WTC11 (cell line): ENCODE data around the gene TERT. TPM values are rescaled to one million over a fixed set of nuclear protein-coding genes. Genes with fewer than 3 reads are reported as not detected.

ENCODE experiments used
- ATAC-seq: fragments of 200-7000 bp; cut with Tn5 transposase; 2 replicates; pipeline ENCODE4 v1.10.0; 2021; ENCODE audit warnings: mild to moderate bottlenecking, moderate library complexity
- CTCF ChIA-PET: fragments of 300-600 bp; sonication (Branson Sonifier 250); formaldehyde crosslinking; loops from one replicate; lab custom pipeline; 2021; ENCODE audit warnings: antibody characterized with exemption; lab: Charles Lee
- POLR2A ChIA-PET: fragments of 350-600 bp; sonication (Branson Sonifier 250); formaldehyde crosslinking; loops from one replicate; lab custom pipeline; 2021; ENCODE audit warnings: antibody characterized with exemption; lab: Charles Lee
- DNase-seq: peaks from one replicate; pipeline ENCODE4 v3.0.0; 2021; ENCODE audit warnings: low spot score
- H3K27ac Mint-ChIP-seq: 2 replicates; pipeline ENCODE4 v1.8.0; 2021; ENCODE audit warnings: mixed read lengths
- H3K27me3 Mint-ChIP-seq: 2 replicates; pipeline ENCODE4 v1.8.0; 2021; ENCODE audit warnings: low read depth, mild to moderate bottlenecking, moderate library complexity, mixed read lengths
- H3K36me3 Mint-ChIP-seq: 2 replicates; pipeline ENCODE4 v1.8.0; 2021; ENCODE audit warnings: mixed read lengths
- H3K4me1 Mint-ChIP-seq: 2 replicates; pipeline ENCODE4 v1.8.0; 2022; ENCODE audit warnings: mixed read lengths
- H3K4me3 Mint-ChIP-seq: 2 replicates; pipeline ENCODE4 v1.8.0; 2021; ENCODE audit warnings: mild to moderate bottlenecking, moderate library complexity, mixed read lengths
- H3K9me3 Mint-ChIP-seq: 2 replicates; pipeline ENCODE4 v1.8.0; 2021; ENCODE audit warnings: mixed read lengths
- ETV6 ChIP-seq: sonication (generic); formaldehyde crosslinking; IDR thresholded peaks from 2 replicates; pipeline ENCODE4 v1.8.1; 2022; ENCODE audit warnings: mild to moderate bottlenecking, missing genetic modification reagents
- FOXJ3 ChIP-seq: sonication (generic); formaldehyde crosslinking; IDR thresholded peaks from 2 replicates; pipeline ENCODE4 v1.9.0; 2021; ENCODE audit warnings: missing genetic modification reagents, mild to moderate bottlenecking, borderline replicate concordance
- GTF2I ChIP-seq: fragments of 250-450 bp; sonication (Bioruptor Pico); conservative IDR thresholded peaks from 2 replicates; pipeline ENCODE4 v1.4.0; 2021; ENCODE audit warnings: mild to moderate bottlenecking
- IRF2 ChIP-seq: sonication (generic); formaldehyde crosslinking; IDR thresholded peaks from 2 replicates; pipeline ENCODE4 v1.8.0; 2022; ENCODE audit warnings: low read depth, missing genetic modification reagents, borderline replicate concordance
- JAZF1 ChIP-seq: fragments of 250-450 bp; sonication (Bioruptor Pico); IDR thresholded peaks from 2 replicates; pipeline ENCODE4 v1.9.0; 2021; ENCODE audit warnings: moderate library complexity, mild to moderate bottlenecking, inconsistent platforms
- NFATC4 ChIP-seq: fragments of 250-450 bp; sonication (Bioruptor Pico); IDR thresholded peaks from 2 replicates; pipeline ENCODE4 v1.9.0; 2021; ENCODE audit warnings: mild to moderate bottlenecking
- NFYB ChIP-seq: sonication (generic); formaldehyde crosslinking; conservative IDR thresholded peaks from 2 replicates; pipeline ENCODE4 v1.8.0; 2022; ENCODE audit warnings: low read depth, missing genetic modification reagents
- NR1H2 ChIP-seq: sonication (generic); formaldehyde crosslinking; IDR thresholded peaks from 2 replicates; pipeline ENCODE4 v1.9.0; 2021; ENCODE audit warnings: mild to moderate bottlenecking, moderate library complexity, missing genetic modification reagents
- PRDM15 ChIP-seq: sonication (generic); formaldehyde crosslinking; IDR thresholded peaks from 2 replicates; pipeline ENCODE4 v1.8.0; 2022; ENCODE audit warnings: missing genetic modification reagents
- RORB ChIP-seq: fragments of 250-450 bp; sonication (Bioruptor Pico); IDR thresholded peaks from 2 replicates; pipeline ENCODE4 v1.9.0; 2021; ENCODE audit warnings: mild to moderate bottlenecking
- TEAD4 ChIP-seq: sonication (generic); formaldehyde crosslinking; IDR thresholded peaks from 2 replicates; pipeline ENCODE4 v1.8.0; 2022; ENCODE audit warnings: mild to moderate bottlenecking, missing genetic modification reagents
- USF1 ChIP-seq: sonication (generic); formaldehyde crosslinking; IDR thresholded peaks from 2 replicates; pipeline ENCODE4 v1.8.0; 2022; ENCODE audit warnings: mild to moderate bottlenecking, missing genetic modification reagents
- ZBTB43 ChIP-seq: sonication (generic); formaldehyde crosslinking; IDR thresholded peaks from 2 replicates; pipeline ENCODE4 v1.8.1; 2023; ENCODE audit warnings: mild to moderate bottlenecking, missing genetic modification reagents
- ZMAT4 ChIP-seq: fragments of 250-450 bp; sonication (Bioruptor Pico); IDR thresholded peaks from 2 replicates; pipeline ENCODE4 v1.9.0; 2021; ENCODE audit warnings: mild to moderate bottlenecking
- ZNF396 ChIP-seq: fragments of 250-450 bp; sonication (Bioruptor Pico); IDR thresholded peaks from 2 replicates; pipeline ENCODE4 v1.8.0; 2021; ENCODE audit warnings: mild to moderate bottlenecking, moderate library complexity, borderline replicate concordance
- total RNA-seq: library from RNA; stranded (reverse); gene quantifications from 3 replicates; pipeline ENCODE4 v1.2.3, GENCODE V29; 2021
- TF ChIP-seq, protein P1 (sequence below): sonication (generic); formaldehyde crosslinking; IDR thresholded peaks from 2 replicates; pipeline ENCODE4 v1.8.1; 2022; ENCODE audit warnings: missing genetic modification reagents, borderline replicate concordance
- TF ChIP-seq, protein P2 (sequence below): sonication (generic); formaldehyde crosslinking; conservative IDR thresholded peaks from 2 replicates; pipeline ENCODE4 v1.8.1; 2023; ENCODE audit warnings: mild to moderate bottlenecking, low read depth, missing genetic modification reagents, moderate library complexity
- TF ChIP-seq, protein P3 (sequence below): fragments of 200-600 bp; IDR thresholded peaks from 2 replicates; pipeline ENCODE4 v1.8.0; 2022; ENCODE audit warnings: antibody characterized with exemption
- TF ChIP-seq, protein P4 (sequence below): sonication (generic); formaldehyde crosslinking; IDR thresholded peaks from 2 replicates; pipeline ENCODE4 v1.8.1; 2023; ENCODE audit warnings: mild to moderate bottlenecking, missing genetic modification reagents, borderline replicate concordance
- TF ChIP-seq, protein P5 (sequence below): sonication (generic); formaldehyde crosslinking; IDR thresholded peaks from 2 replicates; pipeline ENCODE4 v1.8.1; 2023; ENCODE audit warnings: mild to moderate bottlenecking, missing genetic modification reagents, moderate library complexity

Gene TERT
- total RNA-seq, 1 experiment from 2014 or later, result 42.9 TPM

GRCh38 chr5:1277781-1278180 lies 17.1 kb downstream of the TERT start (continued):
- TF ChIP-seq ZMAT4 (CRISPR knock-in tag), result no peak
- TF ChIP-seq, protein P1, sequence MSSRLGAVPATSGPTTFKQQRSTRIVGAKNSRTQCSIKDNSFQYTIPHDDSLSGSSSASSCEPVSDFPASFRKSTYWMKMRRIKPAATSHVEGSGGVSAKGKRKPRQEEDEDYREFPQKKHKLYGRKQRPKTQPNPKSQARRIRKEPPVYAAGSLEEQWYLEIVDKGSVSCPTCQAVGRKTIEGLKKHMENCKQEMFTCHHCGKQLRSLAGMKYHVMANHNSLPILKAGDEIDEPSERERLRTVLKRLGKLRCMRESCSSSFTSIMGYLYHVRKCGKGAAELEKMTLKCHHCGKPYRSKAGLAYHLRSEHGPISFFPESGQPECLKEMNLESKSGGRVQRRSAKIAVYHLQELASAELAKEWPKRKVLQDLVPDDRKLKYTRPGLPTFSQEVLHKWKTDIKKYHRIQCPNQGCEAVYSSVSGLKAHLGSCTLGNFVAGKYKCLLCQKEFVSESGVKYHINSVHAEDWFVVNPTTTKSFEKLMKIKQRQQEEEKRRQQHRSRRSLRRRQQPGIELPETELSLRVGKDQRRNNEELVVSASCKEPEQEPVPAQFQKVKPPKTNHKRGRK (CRISPR knock-in tag), result no peak
- TF ChIP-seq RORB, result no peak
- TF ChIP-seq NR1H2 (CRISPR knock-in tag), result no peak
- no peak for TF ChIP-seq USF1 (CRISPR knock-in tag)
- TF ChIP-seq TEAD4 (CRISPR knock-in tag), result no peak
- no peak for TF ChIP-seq NFATC4 (CRISPR knock-in tag)
- TF ChIP-seq JAZF1 (CRISPR knock-in tag), result no peak
- TF ChIP-seq ZNF396 (CRISPR knock-in tag), result no peak
- TF ChIP-seq NFYB (CRISPR knock-in tag), result no peak
- TF ChIP-seq PRDM15 (CRISPR knock-in tag), result no peak

- H3K36me3 Mint-ChIP-seq, result peaks cover 25% of the 10 kb centered on the region
- no peaks in the 10 kb centered on the region for H3K27me3 Mint-ChIP-seq
- no peak for ATAC-seq
- DNase-seq, result no peak
- H3K27ac Mint-ChIP-seq, result no peak overlapping the region
- ChIA-PET POLR2A (no interaction called here), CTCF (no interaction called here)
- H3K9me3 Mint-ChIP-seq, result no peaks in the 10 kb centered on the region
- no peak overlapping the region for H3K4me3 Mint-ChIP-seq
- H3K4me1 Mint-ChIP-seq, result no peaks in the 10 kb centered on the region
- TF ChIP-seq FOXJ3 (no peak), IRF2 (CRISPR knock-in tag) (no peak), ETV6 (CRISPR knock-in tag) (no peak), GTF2I (CRISPR knock-in tag) (no peak), ZBTB43 (CRISPR knock-in tag) (no peak)
- TF ChIP-seq, protein P2, sequence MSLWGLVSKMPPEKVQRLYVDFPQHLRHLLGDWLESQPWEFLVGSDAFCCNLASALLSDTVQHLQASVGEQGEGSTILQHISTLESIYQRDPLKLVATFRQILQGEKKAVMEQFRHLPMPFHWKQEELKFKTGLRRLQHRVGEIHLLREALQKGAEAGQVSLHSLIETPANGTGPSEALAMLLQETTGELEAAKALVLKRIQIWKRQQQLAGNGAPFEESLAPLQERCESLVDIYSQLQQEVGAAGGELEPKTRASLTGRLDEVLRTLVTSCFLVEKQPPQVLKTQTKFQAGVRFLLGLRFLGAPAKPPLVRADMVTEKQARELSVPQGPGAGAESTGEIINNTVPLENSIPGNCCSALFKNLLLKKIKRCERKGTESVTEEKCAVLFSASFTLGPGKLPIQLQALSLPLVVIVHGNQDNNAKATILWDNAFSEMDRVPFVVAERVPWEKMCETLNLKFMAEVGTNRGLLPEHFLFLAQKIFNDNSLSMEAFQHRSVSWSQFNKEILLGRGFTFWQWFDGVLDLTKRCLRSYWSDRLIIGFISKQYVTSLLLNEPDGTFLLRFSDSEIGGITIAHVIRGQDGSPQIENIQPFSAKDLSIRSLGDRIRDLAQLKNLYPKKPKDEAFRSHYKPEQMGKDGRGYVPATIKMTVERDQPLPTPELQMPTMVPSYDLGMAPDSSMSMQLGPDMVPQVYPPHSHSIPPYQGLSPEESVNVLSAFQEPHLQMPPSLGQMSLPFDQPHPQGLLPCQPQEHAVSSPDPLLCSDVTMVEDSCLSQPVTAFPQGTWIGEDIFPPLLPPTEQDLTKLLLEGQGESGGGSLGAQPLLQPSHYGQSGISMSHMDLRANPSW (CRISPR knock-in tag), result no peak
- TF ChIP-seq, protein P3, sequence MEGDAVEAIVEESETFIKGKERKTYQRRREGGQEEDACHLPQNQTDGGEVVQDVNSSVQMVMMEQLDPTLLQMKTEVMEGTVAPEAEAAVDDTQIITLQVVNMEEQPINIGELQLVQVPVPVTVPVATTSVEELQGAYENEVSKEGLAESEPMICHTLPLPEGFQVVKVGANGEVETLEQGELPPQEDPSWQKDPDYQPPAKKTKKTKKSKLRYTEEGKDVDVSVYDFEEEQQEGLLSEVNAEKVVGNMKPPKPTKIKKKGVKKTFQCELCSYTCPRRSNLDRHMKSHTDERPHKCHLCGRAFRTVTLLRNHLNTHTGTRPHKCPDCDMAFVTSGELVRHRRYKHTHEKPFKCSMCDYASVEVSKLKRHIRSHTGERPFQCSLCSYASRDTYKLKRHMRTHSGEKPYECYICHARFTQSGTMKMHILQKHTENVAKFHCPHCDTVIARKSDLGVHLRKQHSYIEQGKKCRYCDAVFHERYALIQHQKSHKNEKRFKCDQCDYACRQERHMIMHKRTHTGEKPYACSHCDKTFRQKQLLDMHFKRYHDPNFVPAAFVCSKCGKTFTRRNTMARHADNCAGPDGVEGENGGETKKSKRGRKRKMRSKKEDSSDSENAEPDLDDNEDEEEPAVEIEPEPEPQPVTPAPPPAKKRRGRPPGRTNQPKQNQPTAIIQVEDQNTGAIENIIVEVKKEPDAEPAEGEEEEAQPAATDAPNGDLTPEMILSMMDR, result no peak
- TF ChIP-seq, protein P4, sequence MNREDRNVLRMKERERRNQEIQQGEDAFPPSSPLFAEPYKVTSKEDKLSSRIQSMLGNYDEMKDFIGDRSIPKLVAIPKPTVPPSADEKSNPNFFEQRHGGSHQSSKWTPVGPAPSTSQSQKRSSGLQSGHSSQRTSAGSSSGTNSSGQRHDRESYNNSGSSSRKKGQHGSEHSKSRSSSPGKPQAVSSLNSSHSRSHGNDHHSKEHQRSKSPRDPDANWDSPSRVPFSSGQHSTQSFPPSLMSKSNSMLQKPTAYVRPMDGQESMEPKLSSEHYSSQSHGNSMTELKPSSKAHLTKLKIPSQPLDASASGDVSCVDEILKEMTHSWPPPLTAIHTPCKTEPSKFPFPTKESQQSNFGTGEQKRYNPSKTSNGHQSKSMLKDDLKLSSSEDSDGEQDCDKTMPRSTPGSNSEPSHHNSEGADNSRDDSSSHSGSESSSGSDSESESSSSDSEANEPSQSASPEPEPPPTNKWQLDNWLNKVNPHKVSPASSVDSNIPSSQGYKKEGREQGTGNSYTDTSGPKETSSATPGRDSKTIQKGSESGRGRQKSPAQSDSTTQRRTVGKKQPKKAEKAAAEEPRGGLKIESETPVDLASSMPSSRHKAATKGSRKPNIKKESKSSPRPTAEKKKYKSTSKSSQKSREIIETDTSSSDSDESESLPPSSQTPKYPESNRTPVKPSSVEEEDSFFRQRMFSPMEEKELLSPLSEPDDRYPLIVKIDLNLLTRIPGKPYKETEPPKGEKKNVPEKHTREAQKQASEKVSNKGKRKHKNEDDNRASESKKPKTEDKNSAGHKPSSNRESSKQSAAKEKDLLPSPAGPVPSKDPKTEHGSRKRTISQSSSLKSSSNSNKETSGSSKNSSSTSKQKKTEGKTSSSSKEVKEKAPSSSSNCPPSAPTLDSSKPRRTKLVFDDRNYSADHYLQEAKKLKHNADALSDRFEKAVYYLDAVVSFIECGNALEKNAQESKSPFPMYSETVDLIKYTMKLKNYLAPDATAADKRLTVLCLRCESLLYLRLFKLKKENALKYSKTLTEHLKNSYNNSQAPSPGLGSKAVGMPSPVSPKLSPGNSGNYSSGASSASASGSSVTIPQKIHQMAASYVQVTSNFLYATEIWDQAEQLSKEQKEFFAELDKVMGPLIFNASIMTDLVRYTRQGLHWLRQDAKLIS (CRISPR knock-in tag), result no peak
- TF ChIP-seq, protein P5, sequence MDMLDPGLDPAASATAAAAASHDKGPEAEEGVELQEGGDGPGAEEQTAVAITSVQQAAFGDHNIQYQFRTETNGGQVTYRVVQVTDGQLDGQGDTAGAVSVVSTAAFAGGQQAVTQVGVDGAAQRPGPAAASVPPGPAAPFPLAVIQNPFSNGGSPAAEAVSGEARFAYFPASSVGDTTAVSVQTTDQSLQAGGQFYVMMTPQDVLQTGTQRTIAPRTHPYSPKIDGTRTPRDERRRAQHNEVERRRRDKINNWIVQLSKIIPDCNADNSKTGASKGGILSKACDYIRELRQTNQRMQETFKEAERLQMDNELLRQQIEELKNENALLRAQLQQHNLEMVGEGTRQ (CRISPR knock-in tag), result no peak
Measured at GRCh38 chr5:1277331-1277730, 17.5 kb downstream of the TERT start.
